Endodermal cell (in vitro differentiated cells): Measurements from ENCODE around the gene BMP2K. TPM values are rescaled to one million over a fixed set of nuclear protein-coding genes. Genes with fewer than 3 reads are reported as not detected.
A peak's percentile ranks its signal among the peaks of the same experiment; 100 is the strongest.

Source experiments
- DNase-seq: peaks from one replicate; pipeline ENCODE4 v3.0.0-alpha.2; 2017
- H3K27ac ChIP-seq: 2 replicates; pipeline ENCODE4 v1.5.1; 2013; ENCODE audit warnings: mild to moderate bottlenecking, low read depth, low read length, moderate library complexity
- H3K27me3 ChIP-seq: 2 replicates; pipeline ENCODE4 v1.6.1; 2013; ENCODE audit warnings: mild to moderate bottlenecking, low read length, moderate library complexity; ENCODE audit not compliant: insufficient read depth, control insufficient read depth, poor library complexity, severe bottlenecking
- H3K36me3 ChIP-seq: 2 replicates; pipeline ENCODE4 v1.7.0; 2013; ENCODE audit warnings: mild to moderate bottlenecking, low read length, moderate library complexity; ENCODE audit not compliant: control insufficient read depth, insufficient read depth
- H3K4me1 ChIP-seq: one replicate; pipeline ENCODE4 v1.7.0; 2013; ENCODE audit warnings: low read length; ENCODE audit not compliant: control insufficient read depth, insufficient read depth
- H3K4me3 ChIP-seq: 2 replicates; pipeline ENCODE4 v1.5.1; 2013; ENCODE audit warnings: mild to moderate bottlenecking, low read length, moderate library complexity
- H3K9ac ChIP-seq: 2 replicates; pipeline ENCODE4 v1.6.1; 2013; ENCODE audit warnings: mild to moderate bottlenecking, low read length, moderate library complexity; ENCODE audit not compliant: poor library complexity, severe bottlenecking; ENCODE audit errors: extremely low read depth
- H3K9me3 ChIP-seq: 2 replicates; pipeline ENCODE4 v1.6.1; 2013; ENCODE audit warnings: mild to moderate bottlenecking, low read length, moderate library complexity; ENCODE audit not compliant: control insufficient read depth
- H3K27ac Mint-ChIP-seq: 2 replicates; pipeline ENCODE4 v1.8.0; 2020; ENCODE audit warnings: mixed read lengths
- H3K27me3 Mint-ChIP-seq: 2 replicates; pipeline ENCODE4 v1.8.0; 2021; ENCODE audit warnings: mild to moderate bottlenecking, mixed read lengths; ENCODE audit not compliant: insufficient read depth
- H3K36me3 Mint-ChIP-seq: 2 replicates; pipeline ENCODE4 v1.8.0; 2020; ENCODE audit warnings: low read depth, mixed read lengths
- H3K4me1 Mint-ChIP-seq: 2 replicates; pipeline ENCODE4 v1.8.0; 2020; ENCODE audit warnings: mixed read lengths
- H3K4me3 Mint-ChIP-seq: 2 replicates; pipeline ENCODE4 v1.8.0; 2020; ENCODE audit warnings: mild to moderate bottlenecking, moderate library complexity, mixed read lengths
- H3K9me3 Mint-ChIP-seq: 2 replicates; pipeline ENCODE4 v1.8.0; 2020; ENCODE audit warnings: mild to moderate bottlenecking, mixed read lengths
- CTCF ChIP-seq: fragments of 200-600 bp; sonication (generic); conservative IDR thresholded peaks from 2 replicates; pipeline ENCODE4 v1.5.0; 2021; ENCODE audit warnings: antibody characterized with exemption, mild to moderate bottlenecking
- WGBS, 2 experiments: methylation state at CpG; one replicate each; pipeline versions ENCODE4 v1.1.5 to v1.1.7; 2013; ENCODE audit warnings: missing lambda C conversion rate in 2 of 2, mixed read lengths in 1 of 2; ENCODE audit not compliant: insufficient coverage in 1 of 2, insufficient read length in 1 of 2; 5-methylcytosine and 5-hydroxymethylcytosine counted together
- total RNA-seq, 2 donors: library from RNA; stranded (reverse); fragmentation: NEBNext Ultra II Directional in 1 of 2; extraction: Animal tissue kit (Norgen Biotek cat#: 25700) in 1 of 2; gene quantifications; 2 replicates in 1 of 2; 3 replicates in 1 of 2; pipeline ENCODE4 v1.2.1, GENCODE V29; 2021

BMP2K gene
- total RNA-seq, 2 donors from 2014 or later = 39.4 to 49.1 TPM

- 93 to 100% methylated on average over 2 to 3 of the region's 3 CpGs for WGBS, 2 experiments
- no peak overlapping the region for H3K4me3 ChIP-seq
- Mint-ChIP-seq H3K27ac (no peak overlapping the region), H3K9me3 (no peaks in the 10 kb centered on the region), H3K4me1 (peaks cover 8% of the 10 kb centered on the region), H3K36me3 (no peaks in the 10 kb centered on the region), H3K27me3 (no peaks in the 10 kb centered on the region), H3K4me3 (no peak overlapping the region)
- TF ChIP-seq CTCF = no peak
- H3K27me3 ChIP-seq = no peaks in the 10 kb centered on the region
- no peaks in the 10 kb centered on the region for H3K4me1 ChIP-seq
- no peak for DNase-seq
- no peak overlapping the region for H3K27ac ChIP-seq
- no peak overlapping the region for H3K9ac ChIP-seq
- H3K36me3 ChIP-seq = no peaks in the 10 kb centered on the region
- no peaks in the 10 kb centered on the region for H3K9me3 ChIP-seq
These were observed 6.0 kb upstream of the BMP2K start for GRCh38 chr4:78770091-78770642.

GRCh38 chr4:78772526-78773091, 3.5 kb upstream of the BMP2K start:
- no peaks in the 10 kb centered on the region for H3K27me3 ChIP-seq
- no peaks in the 10 kb centered on the region for H3K36me3 ChIP-seq
- WGBS, 2 experiments = 86 to 96% methylated on average over 3 to 4 of the region's 4 CpGs
- TF ChIP-seq CTCF = no peak
- H3K4me1 Mint-ChIP-seq = peaks cover 2% of the 10 kb centered on the region
- no peak overlapping the region for H3K9ac ChIP-seq
- no peaks in the 10 kb centered on the region for H3K9me3 ChIP-seq
- H3K9me3 Mint-ChIP-seq = no peaks in the 10 kb centered on the region
- no peaks in the 10 kb centered on the region for H3K36me3 Mint-ChIP-seq
- no peak overlapping the region for H3K4me3 ChIP-seq
- H3K27ac Mint-ChIP-seq = no peak overlapping the region
- H3K4me3 Mint-ChIP-seq = no peak overlapping the region
- H3K27ac ChIP-seq = no peak overlapping the region
- H3K4me1 ChIP-seq = no peaks in the 10 kb centered on the region
- H3K27me3 Mint-ChIP-seq = no peaks in the 10 kb centered on the region
- no peak for DNase-seq

GRCh38 chr4:78774417-78774816, 1.7 kb upstream of the BMP2K start:
- Mint-ChIP-seq H3K36me3 (no peaks in the 10 kb centered on the region), H3K27me3 (no peaks in the 10 kb centered on the region), H3K4me3 (no peak overlapping the region), H3K27ac (no peak overlapping the region), H3K4me1 (peaks cover 2% of the 10 kb centered on the region), H3K9me3 (no peaks in the 10 kb centered on the region)
- TF ChIP-seq CTCF = no peak
- no peaks in the 10 kb centered on the region for H3K27me3 ChIP-seq
- H3K36me3 ChIP-seq = no peaks in the 10 kb centered on the region
- H3K27ac ChIP-seq = no peak overlapping the region
- 80 to 92% methylated on average over 1 to 2 of the region's 3 CpGs for WGBS, 2 experiments
- H3K4me3 ChIP-seq = peak overlapping the region; percentile 86
- H3K4me1 ChIP-seq = no peaks in the 10 kb centered on the region
- no peak for DNase-seq
- H3K9me3 ChIP-seq = no peaks in the 10 kb centered on the region
- H3K9ac ChIP-seq = no peak overlapping the region
